HCT116 (cell line): Measurements from ENCODE around the gene KIAA1755.

Experiments
- CBX3 ChIP-seq: IDR thresholded peaks from 2 replicates; pipeline ENCODE4 v1.6.1; 2012; ENCODE audit warnings: low read depth
- CEBPB ChIP-seq: IDR thresholded peaks from 2 replicates; pipeline ENCODE4 v1.6.1; 2012; ENCODE audit warnings: low read depth
- EZH2 ChIP-seq: fragments of 200-600 bp; sonication (generic); IDR thresholded peaks from 2 replicates; pipeline ENCODE4 v1.6.1; 2017; ENCODE audit warnings: antibody characterized with exemption, mixed run types
- EZH2phosphoT487 ChIP-seq: fragments of 200-600 bp; IDR thresholded peaks from 2 replicates; pipeline ENCODE4 v1.6.1; 2018; ENCODE audit warnings: antibody characterized with exemption, borderline replicate concordance
- POLR2A ChIP-seq: IDR thresholded peaks from 2 replicates; pipeline ENCODE4 v1.7.0; 2011; ENCODE audit warnings: borderline replicate concordance; ENCODE audit not compliant: insufficient read depth, insufficient read length; ENCODE audit errors: extremely low read depth
- POLR2AphosphoS5 ChIP-seq: IDR thresholded peaks from 2 replicates; pipeline ENCODE4 v1.6.1; 2011; ENCODE audit warnings: mild to moderate bottlenecking, low read depth, low read length, moderate library complexity
- RAD21 ChIP-seq: IDR thresholded peaks from 2 replicates; pipeline ENCODE4 v1.6.1; 2012; ENCODE audit warnings: low read depth, mild to moderate bottlenecking
- SIN3A ChIP-seq: IDR thresholded peaks from 2 replicates; pipeline ENCODE4 v1.6.1; 2012; ENCODE audit warnings: low read depth
- TCF7L2 ChIP-seq: IDR thresholded peaks from 2 replicates; pipeline ENCODE4 v1.7.0; 2011; ENCODE audit warnings: borderline replicate concordance, inconsistent platforms; ENCODE audit not compliant: insufficient read depth, insufficient read length; ENCODE audit errors: extremely low read depth
- YY1 ChIP-seq: IDR thresholded peaks from 2 replicates; pipeline ENCODE4 v1.6.1; 2011; ENCODE audit warnings: low read length, low read depth, moderate library complexity, mild to moderate bottlenecking; ENCODE audit not compliant: insufficient replicate concordance; ENCODE audit errors: extremely low read depth
- ZNF274 ChIP-seq: fragments of 200-500 bp; sonication (Bioruptor generic); IDR thresholded peaks from 2 replicates; pipeline ENCODE4 v1.6.1; 2014; ENCODE audit warnings: mild to moderate bottlenecking, low read depth, low read length, inconsistent platforms
- TF ChIP-seq, protein P1 (sequence below), 3 experiments: fragments of 200-600 bp in 1 of 3; sonication (generic) in 1 of 3; IDR thresholded peaks in 2 of 3; conservative IDR thresholded peaks in 1 of 3; 2 replicates each; pipeline ENCODE4 v1.5.1; 2012 to 2017; ENCODE audit warnings: low read depth in 2 of 3, low read length in 2 of 3, antibody characterized with exemption in 1 of 3, borderline replicate concordance in 1 of 3, control low read depth in 1 of 3, mild to moderate bottlenecking in 1 of 3, mixed read lengths in 1 of 3, mixed run types in 1 of 3, moderate library complexity in 1 of 3; ENCODE audit not compliant: insufficient read depth in 1 of 3
- TF ChIP-seq, protein P2 (sequence below): IDR thresholded peaks from 2 replicates; pipeline ENCODE4 v1.6.1; 2012
- TF ChIP-seq, protein P3 (sequence below): IDR thresholded peaks from 2 replicates; pipeline ENCODE4 v1.6.1; 2012; ENCODE audit warnings: low read depth

DNA sequence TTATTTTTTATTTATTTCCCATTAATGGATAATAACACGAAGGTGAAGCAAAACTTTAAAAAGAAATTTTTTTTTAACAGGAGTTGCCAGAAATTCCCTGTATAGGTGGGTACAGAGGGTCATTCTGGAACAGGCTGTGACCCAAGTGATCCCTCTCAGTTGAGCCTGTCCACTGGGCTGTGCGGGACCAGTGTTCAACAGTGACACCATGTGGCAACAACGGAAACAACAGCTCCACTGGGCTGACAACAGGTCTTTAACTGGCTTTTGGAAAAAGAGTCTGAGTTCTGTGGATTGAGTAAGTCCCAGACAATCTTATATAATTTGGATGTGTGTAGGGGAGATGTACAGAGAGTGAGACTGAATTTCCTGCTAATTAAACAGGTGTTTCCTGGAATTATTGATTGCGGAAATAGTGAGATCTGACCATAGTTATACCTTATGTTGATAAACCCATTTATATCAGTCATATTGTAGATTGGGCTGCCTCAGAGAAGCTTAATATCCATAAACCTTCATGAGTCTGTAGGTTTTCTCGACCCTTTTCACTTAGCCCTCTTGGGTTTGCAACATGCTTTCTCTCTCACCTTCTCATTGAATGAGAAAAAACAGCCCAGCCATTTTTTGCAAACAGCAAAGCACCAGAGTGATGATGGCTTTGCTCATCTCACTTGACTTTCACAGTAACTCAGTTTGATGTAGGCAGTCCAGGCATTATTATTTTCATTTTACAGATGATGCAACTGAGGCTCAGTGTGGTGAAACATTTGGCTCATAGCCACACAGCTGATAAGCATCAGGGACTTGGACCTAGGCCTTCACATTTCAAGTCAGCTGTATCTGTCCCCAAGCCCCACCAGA, 17.5 kb downstream of the KIAA1755 start:
- TF ChIP-seq ZNF274, result no peak
- TF ChIP-seq POLR2A, result no peak
- no peak for TF ChIP-seq CEBPB
- TF ChIP-seq, protein P1, sequence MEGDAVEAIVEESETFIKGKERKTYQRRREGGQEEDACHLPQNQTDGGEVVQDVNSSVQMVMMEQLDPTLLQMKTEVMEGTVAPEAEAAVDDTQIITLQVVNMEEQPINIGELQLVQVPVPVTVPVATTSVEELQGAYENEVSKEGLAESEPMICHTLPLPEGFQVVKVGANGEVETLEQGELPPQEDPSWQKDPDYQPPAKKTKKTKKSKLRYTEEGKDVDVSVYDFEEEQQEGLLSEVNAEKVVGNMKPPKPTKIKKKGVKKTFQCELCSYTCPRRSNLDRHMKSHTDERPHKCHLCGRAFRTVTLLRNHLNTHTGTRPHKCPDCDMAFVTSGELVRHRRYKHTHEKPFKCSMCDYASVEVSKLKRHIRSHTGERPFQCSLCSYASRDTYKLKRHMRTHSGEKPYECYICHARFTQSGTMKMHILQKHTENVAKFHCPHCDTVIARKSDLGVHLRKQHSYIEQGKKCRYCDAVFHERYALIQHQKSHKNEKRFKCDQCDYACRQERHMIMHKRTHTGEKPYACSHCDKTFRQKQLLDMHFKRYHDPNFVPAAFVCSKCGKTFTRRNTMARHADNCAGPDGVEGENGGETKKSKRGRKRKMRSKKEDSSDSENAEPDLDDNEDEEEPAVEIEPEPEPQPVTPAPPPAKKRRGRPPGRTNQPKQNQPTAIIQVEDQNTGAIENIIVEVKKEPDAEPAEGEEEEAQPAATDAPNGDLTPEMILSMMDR (IDR thresholded peaks at IDR 0.05 in 2 of 3, conservative IDR thresholded peaks at IDR 0.05 in 1 of 3; ENCODE audit: borderline replicate concordance in 1 of 3, insufficient read depth in 1 of 3, low read depth in 2 of 3, low read length in 2 of 3), result peak; percentile 48 to 84 (median 80); a peak in 5 of 6 replicates
- TF ChIP-seq, protein P2, sequence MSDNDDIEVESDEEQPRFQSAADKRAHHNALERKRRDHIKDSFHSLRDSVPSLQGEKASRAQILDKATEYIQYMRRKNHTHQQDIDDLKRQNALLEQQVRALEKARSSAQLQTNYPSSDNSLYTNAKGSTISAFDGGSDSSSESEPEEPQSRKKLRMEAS, result peak; percentile 13; the same call in 1 of the 2 replicates
- no peak for TF ChIP-seq POLR2AphosphoS5
- TF ChIP-seq RAD21, result peak; percentile 33; the same call in 1 of the 2 replicates
- TF ChIP-seq TCF7L2, result no peak
- TF ChIP-seq, protein P3, sequence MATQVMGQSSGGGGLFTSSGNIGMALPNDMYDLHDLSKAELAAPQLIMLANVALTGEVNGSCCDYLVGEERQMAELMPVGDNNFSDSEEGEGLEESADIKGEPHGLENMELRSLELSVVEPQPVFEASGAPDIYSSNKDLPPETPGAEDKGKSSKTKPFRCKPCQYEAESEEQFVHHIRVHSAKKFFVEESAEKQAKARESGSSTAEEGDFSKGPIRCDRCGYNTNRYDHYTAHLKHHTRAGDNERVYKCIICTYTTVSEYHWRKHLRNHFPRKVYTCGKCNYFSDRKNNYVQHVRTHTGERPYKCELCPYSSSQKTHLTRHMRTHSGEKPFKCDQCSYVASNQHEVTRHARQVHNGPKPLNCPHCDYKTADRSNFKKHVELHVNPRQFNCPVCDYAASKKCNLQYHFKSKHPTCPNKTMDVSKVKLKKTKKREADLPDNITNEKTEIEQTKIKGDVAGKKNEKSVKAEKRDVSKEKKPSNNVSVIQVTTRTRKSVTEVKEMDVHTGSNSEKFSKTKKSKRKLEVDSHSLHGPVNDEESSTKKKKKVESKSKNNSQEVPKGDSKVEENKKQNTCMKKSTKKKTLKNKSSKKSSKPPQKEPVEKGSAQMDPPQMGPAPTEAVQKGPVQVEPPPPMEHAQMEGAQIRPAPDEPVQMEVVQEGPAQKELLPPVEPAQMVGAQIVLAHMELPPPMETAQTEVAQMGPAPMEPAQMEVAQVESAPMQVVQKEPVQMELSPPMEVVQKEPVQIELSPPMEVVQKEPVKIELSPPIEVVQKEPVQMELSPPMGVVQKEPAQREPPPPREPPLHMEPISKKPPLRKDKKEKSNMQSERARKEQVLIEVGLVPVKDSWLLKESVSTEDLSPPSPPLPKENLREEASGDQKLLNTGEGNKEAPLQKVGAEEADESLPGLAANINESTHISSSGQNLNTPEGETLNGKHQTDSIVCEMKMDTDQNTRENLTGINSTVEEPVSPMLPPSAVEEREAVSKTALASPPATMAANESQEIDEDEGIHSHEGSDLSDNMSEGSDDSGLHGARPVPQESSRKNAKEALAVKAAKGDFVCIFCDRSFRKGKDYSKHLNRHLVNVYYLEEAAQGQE, result no peak
- no peak for TF ChIP-seq EZH2
- TF ChIP-seq YY1, result no peak
- TF ChIP-seq CBX3, result peak; percentile 99
- TF ChIP-seq SIN3A, result no peak
- TF ChIP-seq EZH2phosphoT487, result no peak
